IMR-90 (cell line): ENCODE measurements around the gene BCAP31. TPM values are rescaled to one million over a fixed set of nuclear protein-coding genes. Genes with fewer than 3 reads are reported as not detected.

Experiments
- ATAC-seq: fragments of 200-7000 bp; cut with Tn5 transposase; 2 replicates; pipeline ENCODE4 v1.9.1; 2020; ENCODE audit warnings: low read depth, mild to moderate bottlenecking, moderate library complexity
- BruUV-seq: library from RNA; stranded (reverse); fragments of 400-500 nt; replicated peaks from 2 replicates; lab custom pipeline; 2021; lab: Mats Ljungman, UMichigan
- CTCF ChIA-PET: fragments of 300-600 bp; formaldehyde crosslinking; extraction: SDS; loops from one replicate; lab custom pipeline; 2021; ENCODE audit warnings: antibody characterized with exemption; lab: Yijun Ruan, JAX
- POLR2A ChIA-PET: fragments of 300-600 bp; sonication (Branson Sonifier 250); formaldehyde crosslinking; loops from one replicate; lab custom pipeline; 2022; ENCODE audit warnings: antibody characterized with exemption; ENCODE audit not compliant: unreplicated experiment; lab: Charles Lee
- DNase-seq: peaks from one replicate; pipeline ENCODE4 v3.0.0; 2013
- H2AFZ ChIP-seq: replicated peaks from 2 replicates; pipeline ENCODE3; 2013; ENCODE audit warnings: low read length, mild to moderate bottlenecking; ENCODE audit not compliant: poor library complexity
- H2AK5ac ChIP-seq: 2 replicates; pipeline ENCODE4 v1.6.1; 2013; ENCODE audit warnings: low read depth, low read length, inconsistent platforms
- H2AK9ac ChIP-seq: replicated peaks from 2 replicates; pipeline ENCODE3; 2013; ENCODE audit warnings: mild to moderate bottlenecking, low read depth, low read length, moderate library complexity; ENCODE audit not compliant: poor library complexity
- H2BK120ac ChIP-seq: 2 replicates; pipeline ENCODE4 v1.6.1; 2013; ENCODE audit warnings: low read depth, low read length, inconsistent platforms
- H2BK15ac ChIP-seq: 3 replicates; pipeline ENCODE4 v1.6.1; 2013; ENCODE audit warnings: low read depth, low read length, inconsistent platforms
- H2BK20ac ChIP-seq: 2 replicates; pipeline ENCODE4 v1.6.1; 2013; ENCODE audit warnings: low read depth, mild to moderate bottlenecking, inconsistent platforms, low read length, moderate library complexity
- H2BK5ac ChIP-seq: 2 replicates; pipeline ENCODE4 v1.6.1; 2013; ENCODE audit warnings: mild to moderate bottlenecking, low read depth, low read length, inconsistent platforms; ENCODE audit not compliant: poor library complexity, severe bottlenecking
- H3K14ac ChIP-seq: replicated peaks from 2 replicates; pipeline ENCODE4 v1.6.1; 2013; ENCODE audit warnings: low read depth, low read length, inconsistent platforms
- H3K18ac ChIP-seq: 2 replicates; pipeline ENCODE4 v1.6.1; 2013; ENCODE audit warnings: low read depth, low read length, control low read depth
- H3K23ac ChIP-seq: 2 replicates; pipeline ENCODE4 v1.6.1; 2013; ENCODE audit warnings: low read depth, low read length, inconsistent platforms
- H3K27ac ChIP-seq: 2 replicates; pipeline ENCODE4 v1.5.1; 2013; ENCODE audit warnings: mild to moderate bottlenecking, control low read depth, low read length; ENCODE audit not compliant: insufficient read depth
- H3K27me3 ChIP-seq: 2 replicates; pipeline ENCODE4 v1.6.1; 2013; ENCODE audit warnings: low read length; ENCODE audit not compliant: control insufficient read depth, insufficient read depth
- H3K36me3 ChIP-seq: 2 replicates; pipeline ENCODE4 v1.6.1; 2013; ENCODE audit warnings: low read length, mixed read lengths; ENCODE audit not compliant: control insufficient read depth, insufficient read depth
- H3K4ac ChIP-seq: 2 replicates; pipeline ENCODE4 v1.6.1; 2013; ENCODE audit warnings: low read depth, low read length, inconsistent platforms
- H3K4me1 ChIP-seq: 2 replicates; pipeline ENCODE4 v1.6.1; 2013; ENCODE audit warnings: low read length, mixed read lengths; ENCODE audit not compliant: control insufficient read depth, insufficient read depth
- H3K4me2 ChIP-seq: 2 replicates; pipeline ENCODE4 v1.6.1; 2013; ENCODE audit warnings: low read depth, mild to moderate bottlenecking, control low read depth, low read length, moderate library complexity
- H3K4me3 ChIP-seq: 2 replicates; pipeline ENCODE4 v1.5.1; 2013; ENCODE audit warnings: low read depth, mild to moderate bottlenecking, control low read depth, low read length, moderate library complexity; ENCODE audit not compliant: insufficient read depth
- H3K56ac ChIP-seq: 2 replicates; pipeline ENCODE4 v1.6.1; 2013; ENCODE audit warnings: low read length, inconsistent platforms; ENCODE audit not compliant: insufficient read depth; ENCODE audit errors: extremely low read depth
- H3K79me1 ChIP-seq, 2 experiments: 2 replicates each; pipeline ENCODE4 v1.6.1; 2013; ENCODE audit warnings: low read length in 2 of 2, inconsistent platforms in 1 of 2, low read depth in 1 of 2
- H3K9ac ChIP-seq: 2 replicates; pipeline ENCODE4 v1.6.1; 2013; ENCODE audit warnings: low read depth, low read length, control low read depth
- H3K9me1 ChIP-seq: 2 replicates; pipeline ENCODE4 v1.6.1; 2013; ENCODE audit warnings: low read length, inconsistent platforms; ENCODE audit not compliant: insufficient read depth
- H3K9me3 ChIP-seq: 2 replicates; pipeline ENCODE4 v1.6.1; 2013; ENCODE audit warnings: low read length; ENCODE audit not compliant: control insufficient read depth, insufficient read depth
- H4K20me1 ChIP-seq: 2 replicates; pipeline ENCODE4 v1.6.1; 2013; ENCODE audit warnings: low read length, inconsistent platforms; ENCODE audit not compliant: insufficient read depth
- H4K5ac ChIP-seq: 2 replicates; pipeline ENCODE4 v1.6.1; 2013; ENCODE audit warnings: mild to moderate bottlenecking, low read depth, low read length, control low read depth
- H4K8ac ChIP-seq, 2 experiments: 2 replicates each; pipeline ENCODE4 v1.6.1; 2013; ENCODE audit warnings: low read depth in 2 of 2, low read length in 2 of 2, control low read depth in 1 of 2, inconsistent platforms in 1 of 2
- H4K91ac ChIP-seq: 2 replicates; pipeline ENCODE4 v1.6.1; 2013; ENCODE audit warnings: low read depth, low read length, inconsistent platforms; ENCODE audit not compliant: insufficient read depth
- BHLHE40 ChIP-seq: fragments of 150-350 bp; IDR thresholded peaks from 2 replicates; pipeline ENCODE4 v1.6.1; 2016; ENCODE audit warnings: mild to moderate bottlenecking, low read depth, low read length
- CEBPB ChIP-seq: IDR thresholded peaks from 2 replicates; pipeline ENCODE4 v1.6.1; 2012; ENCODE audit warnings: low read depth, low read length, improper control_type of control experiment
- CHD1 ChIP-seq: IDR thresholded peaks from 2 replicates; pipeline ENCODE4 v1.6.1; 2012; ENCODE audit warnings: low read depth, low read length, improper control_type of control experiment
- ELK1 ChIP-seq: fragments of 150-350 bp; IDR thresholded peaks from 2 replicates; pipeline ENCODE4 v1.6.1; 2016; ENCODE audit warnings: low read depth, mild to moderate bottlenecking, low read length, moderate library complexity, borderline replicate concordance
- FOS ChIP-seq: fragments of 150-350 bp; IDR thresholded peaks from 2 replicates; pipeline ENCODE4 v1.6.1; 2016; ENCODE audit warnings: low read depth, low read length
- MAFK ChIP-seq: IDR thresholded peaks from 2 replicates; pipeline ENCODE4 v1.6.1; 2012; ENCODE audit warnings: low read depth, low read length, improper control_type of control experiment
- MAZ ChIP-seq: IDR thresholded peaks from 2 replicates; pipeline ENCODE4 v1.6.1; 2012; ENCODE audit warnings: low read depth, mild to moderate bottlenecking, low read length, improper control_type of control experiment, moderate library complexity, borderline replicate concordance
- MXI1 ChIP-seq: IDR thresholded peaks from 2 replicates; pipeline ENCODE4 v1.6.1; 2012; ENCODE audit warnings: low read depth, mild to moderate bottlenecking, low read length, moderate library complexity, borderline replicate concordance
- NFE2L2 ChIP-seq: fragments of 150-350 bp; IDR thresholded peaks from 2 replicates; pipeline ENCODE4 v1.6.1; 2016; ENCODE audit warnings: low read depth, mild to moderate bottlenecking, low read length
- POLR2A ChIP-seq: IDR thresholded peaks from 2 replicates; pipeline ENCODE4 v1.6.1; 2012; ENCODE audit warnings: mild to moderate bottlenecking, low read depth, low read length
- RAD21 ChIP-seq: IDR thresholded peaks from 2 replicates; pipeline ENCODE4 v1.6.1; 2012; ENCODE audit warnings: low read length, improper control_type of control experiment
- RCOR1 ChIP-seq: IDR thresholded peaks from 2 replicates; pipeline ENCODE4 v1.6.1; 2012; ENCODE audit warnings: mild to moderate bottlenecking, low read length, improper control_type of control experiment; ENCODE audit not compliant: insufficient replicate concordance
- RFX5 ChIP-seq: IDR thresholded peaks from 2 replicates; pipeline ENCODE4 v1.8.0; 2012; ENCODE audit warnings: low read depth, mild to moderate bottlenecking, low read length, moderate library complexity
- SMC3 ChIP-seq: fragments of 150-350 bp; IDR thresholded peaks from 2 replicates; pipeline ENCODE4 v1.6.1; 2016; ENCODE audit warnings: low read depth, mild to moderate bottlenecking, antibody characterized with exemption, low read length, moderate library complexity
- WGBS, 2 experiments: methylation state at CpG; one replicate each; pipeline versions ENCODE4 v1.1.5 to v1.1.7; 2013; ENCODE audit warnings: missing lambda C conversion rate in 2 of 2; ENCODE audit not compliant: insufficient read length in 1 of 2; ENCODE audit errors: extremely low coverage in 2 of 2; 5-methylcytosine and 5-hydroxymethylcytosine counted together
- dilution Hi-C: fragments of 300-500 bp; cut with HindIII; formaldehyde crosslinking; loops from one replicate; pipeline ENCODE4 v1.14.3; 2018; ENCODE audit warnings: low sequenced_read_pairs; ENCODE audit not compliant: unreplicated experiment
- in situ Hi-C: fragments of 300-500 bp; cut with MboI; formaldehyde crosslinking; loops from 3 replicates; pipeline ENCODE4 v1.14.3; 2019; ENCODE audit warnings: low sequenced_read_pairs, inconsistent platforms, mixed read lengths
- intact Hi-C: fragments of 100-400 bp; cut with micrococcal nuclease; formaldehyde crosslinking; loops from 2 replicates; pipeline ENCODE4 v1.10.0; 2022
- polyA plus RNA-seq, 3 experiments: library from polyadenylated mRNA; depleted of rRNA; stranded (reverse); fragments of >200 nt; gene quantifications; 2 replicates each; pipeline ENCODE4 v1.2.3, GENCODE V29; 2012; ENCODE audit warnings: low replicate concordance in 1 of 3
- total RNA-seq: library from RNA; depleted of rRNA; stranded (reverse); fragments of >200 nt; gene quantifications from 2 replicates; pipeline ENCODE4 v1.2.3, GENCODE V29; 2012
- TF ChIP-seq, protein P1 (sequence below): fragments of 150-350 bp; IDR thresholded peaks from 2 replicates; pipeline ENCODE4 v1.6.1; 2017; ENCODE audit warnings: mild to moderate bottlenecking, antibody characterized with exemption, low read length, low read depth

Gene BCAP31
- total and polyA plus RNA-seq, 2 of the 4 experiments (the other 2 are of a cell fraction), result 125 to 244 TPM

GRCh38 chrX:153671589-153672530 is 52.3 kb downstream of the BCAP31 start:
- no peak overlapping the region for H3K14ac ChIP-seq
- H4K5ac ChIP-seq, result no peak overlapping the region
- ATAC-seq (no peak), DNase-seq (no peak)
- no peak overlapping the region for H3K18ac ChIP-seq
- H2BK5ac ChIP-seq, result no peak overlapping the region
- no peak overlapping the region for H3K9ac ChIP-seq
- no TSS peak for BruUV-seq
- H4K20me1 ChIP-seq, result no peaks in the 10 kb centered on the region; the same call in 1 of the 2 replicates
- H3K27me3 ChIP-seq, result peaks cover 20% of the 10 kb centered on the region
- no peak overlapping the region for H3K4me2 ChIP-seq
- no peak overlapping the region for H2AK9ac ChIP-seq
- no peak overlapping the region for H3K23ac ChIP-seq
- no peak overlapping the region for H2AK5ac ChIP-seq
- H3K9me3 ChIP-seq, result peaks cover 4% of the 10 kb centered on the region; the same call in 1 of the 2 replicates
- no peak overlapping the region for H4K91ac ChIP-seq
- H3K4me3 ChIP-seq, result no peak overlapping the region
- H3K4ac ChIP-seq, result no peak overlapping the region
- intact Hi-C loops (no loop called here), dilution Hi-C loops (no loop called here), in situ Hi-C loops (loop anchor here (25.0 kb wide), 1 partner anchor 710 kb away; no protein-coding TSS in a partner anchor)
- no peak overlapping the region for H3K56ac ChIP-seq
- H3K4me1 ChIP-seq, result no peaks in the 10 kb centered on the region
- H4K8ac ChIP-seq, result no peak overlapping the region
- no peaks in the 10 kb centered on the region for H3K79me1 ChIP-seq
- H2BK20ac ChIP-seq, result no peak overlapping the region
- H2AFZ ChIP-seq, result peak overlapping the region; percentile 51
- H2BK15ac ChIP-seq, result no peak overlapping the region
- no peak overlapping the region for H3K27ac ChIP-seq
- ChIA-PET POLR2A (no interaction called here), CTCF (no interaction called here)
- 91% methylated on average over 17 of the region's 27 CpGs; no CpG with 5 or more reads in 1 of the 2 experiments for WGBS, 2 experiments
- no peak overlapping the region for H2BK120ac ChIP-seq
- H3K9me1 ChIP-seq, result no peaks in the 10 kb centered on the region; the same call in 1 of the 2 replicates
- no peaks in the 10 kb centered on the region for H3K36me3 ChIP-seq
- TF ChIP-seq POLR2A, result no peak
- no peak for TF ChIP-seq RCOR1
- no peak for TF ChIP-seq ELK1
- no peak for TF ChIP-seq RAD21
- no peak for TF ChIP-seq FOS
- TF ChIP-seq MAZ, result no peak
- no peak for TF ChIP-seq SMC3
- TF ChIP-seq, protein P1, sequence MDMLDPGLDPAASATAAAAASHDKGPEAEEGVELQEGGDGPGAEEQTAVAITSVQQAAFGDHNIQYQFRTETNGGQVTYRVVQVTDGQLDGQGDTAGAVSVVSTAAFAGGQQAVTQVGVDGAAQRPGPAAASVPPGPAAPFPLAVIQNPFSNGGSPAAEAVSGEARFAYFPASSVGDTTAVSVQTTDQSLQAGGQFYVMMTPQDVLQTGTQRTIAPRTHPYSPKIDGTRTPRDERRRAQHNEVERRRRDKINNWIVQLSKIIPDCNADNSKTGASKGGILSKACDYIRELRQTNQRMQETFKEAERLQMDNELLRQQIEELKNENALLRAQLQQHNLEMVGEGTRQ, result no peak
- no peak for TF ChIP-seq MAFK
- TF ChIP-seq BHLHE40, result no peak
- no peak for TF ChIP-seq CEBPB
- TF ChIP-seq NFE2L2, result no peak
- no peak for TF ChIP-seq RFX5
- TF ChIP-seq CHD1, result no peak
- TF ChIP-seq MXI1, result no peak
